ENCODE results near the gene RTP5. TPM values are rescaled to one million over a fixed set of nuclear protein-coding genes. Genes with fewer than 3 reads are reported as not detected.

Gene RTP5
- total and polyA plus RNA-seq, 2 donors (not counting 1 experiment from before 2014, with no cell fraction given) = not detected

DNA sequence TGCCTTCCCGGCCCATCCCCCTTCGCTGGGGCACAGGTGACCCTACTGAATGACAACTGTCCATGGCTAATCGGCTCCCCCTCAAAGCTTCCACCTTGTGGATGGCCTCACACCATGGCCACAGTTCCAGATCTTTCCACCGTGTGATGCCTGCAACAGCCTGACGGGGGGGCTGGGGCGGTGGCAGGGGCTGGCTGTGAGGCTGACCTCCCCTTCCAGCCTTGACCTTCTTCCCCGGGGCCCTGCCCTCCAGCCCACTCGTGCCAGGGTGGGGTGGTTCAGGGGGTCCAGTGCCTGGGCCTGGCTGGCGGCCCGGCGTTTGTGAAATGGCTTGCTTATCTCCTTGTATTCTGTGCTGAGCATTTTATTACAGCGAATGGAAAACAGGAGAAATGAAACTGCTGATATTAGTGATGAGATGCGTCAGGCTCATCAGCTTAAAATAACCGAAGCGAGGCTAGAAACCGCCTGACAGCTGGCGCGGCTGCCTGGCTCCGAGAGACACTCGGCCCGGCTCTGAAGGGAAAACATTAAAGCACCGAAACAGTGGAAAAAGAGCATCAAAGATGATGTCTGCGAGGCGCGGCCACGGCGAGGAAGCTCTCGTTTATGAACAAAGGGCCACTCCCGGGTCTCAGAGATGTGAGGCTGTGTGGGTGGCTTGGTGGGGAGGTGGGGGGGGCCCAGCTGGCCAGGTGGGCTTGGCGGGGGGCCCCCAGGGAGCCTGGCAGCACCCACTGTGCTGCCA is 9.9 kb upstream of the RTP5 start:
- peaks cover 37% of the 10 kb centered on the region for H3K4me1 Mint-ChIP-seq
- Histone ChIP-seq H4K20me1 (ENCODE audit: control insufficient read depth, insufficient read depth, low read length, poor library complexity, severe bottlenecking) (no peaks in the 10 kb centered on the region), H3K4me3 (ENCODE audit: control extremely low read depth in 1 of 5, extremely low read depth in 1 of 5, insufficient read depth in 1 of 5, low read depth in 2 of 5, low read length in 4 of 5) (peak overlapping the region in 3 of 5 experiments; percentile 15 to 52 (median 21)), H2AFZ (ENCODE audit: insufficient read depth, low read depth, low read length, poor library complexity, severe bottlenecking) (peak overlapping the region; percentile 20), H3K9me3 (ENCODE audit: control extremely low read depth in 1 of 3, control insufficient read depth in 2 of 3, insufficient read depth in 1 of 3, low read length in 2 of 3) (peaks cover 0 to 10% (median 0%) of the 10 kb centered on the region in 3 donors), H3K27me3 (replicated peaks in 1 of 4; ENCODE audit: control extremely low read depth in 1 of 4, control insufficient read depth in 3 of 4, insufficient read depth in 4 of 4, low read length in 3 of 4) (peaks cover 0 to 38% (median 22%) of the 10 kb centered on the region in 4 experiments), H3K79me2 (ENCODE audit: control insufficient read depth, insufficient read depth, low read length) (no peaks in the 10 kb centered on the region), H3K36me3 (replicated peaks in 1 of 2; ENCODE audit: control extremely low read depth in 1 of 2, control insufficient read depth in 1 of 2, extremely low read depth in 1 of 2, insufficient read depth in 2 of 2, low read length in 1 of 2) (no peaks in the 10 kb centered on the region), H3K4me1 (ENCODE audit: control insufficient read depth in 2 of 2, insufficient read depth in 2 of 2, low read length in 2 of 2) (peaks cover 34 to 50% of the 10 kb centered on the region in 2 donors), H3K9ac (ENCODE audit: low read length) (peak overlapping the region; percentile 32), H3K4me2 (replicated peaks; ENCODE audit: low read depth, low read length, poor library complexity, severe bottlenecking) (peak overlapping the region; percentile 74), H3K27ac (ENCODE audit: low read length in 2 of 2) (peak overlapping the region; percentile 35 to 44)
- intact Hi-C loops (cut with micrococcal nuclease) = loop anchor here (1.0 kb wide), 1 partner anchor 15 kb away; no protein-coding TSS in a partner anchor
- H3K27me3 Mint-ChIP-seq = peaks cover 21% of the 10 kb centered on the region
- ChIA-PET CTCF (interaction anchor here (1.0 kb wide), 1 partner anchor 18 kb away, joined by 5 read pairs; no protein-coding TSS in a partner anchor), POLR2A (interaction anchor here (0.9 to 1.3 kb wide), 4 partner anchors 9 to 125 kb away, joined by 3 to 4 read pairs (median 3); partner anchors contain the start of gene D2HGDH)
- TF ChIP-seq, protein P1, sequence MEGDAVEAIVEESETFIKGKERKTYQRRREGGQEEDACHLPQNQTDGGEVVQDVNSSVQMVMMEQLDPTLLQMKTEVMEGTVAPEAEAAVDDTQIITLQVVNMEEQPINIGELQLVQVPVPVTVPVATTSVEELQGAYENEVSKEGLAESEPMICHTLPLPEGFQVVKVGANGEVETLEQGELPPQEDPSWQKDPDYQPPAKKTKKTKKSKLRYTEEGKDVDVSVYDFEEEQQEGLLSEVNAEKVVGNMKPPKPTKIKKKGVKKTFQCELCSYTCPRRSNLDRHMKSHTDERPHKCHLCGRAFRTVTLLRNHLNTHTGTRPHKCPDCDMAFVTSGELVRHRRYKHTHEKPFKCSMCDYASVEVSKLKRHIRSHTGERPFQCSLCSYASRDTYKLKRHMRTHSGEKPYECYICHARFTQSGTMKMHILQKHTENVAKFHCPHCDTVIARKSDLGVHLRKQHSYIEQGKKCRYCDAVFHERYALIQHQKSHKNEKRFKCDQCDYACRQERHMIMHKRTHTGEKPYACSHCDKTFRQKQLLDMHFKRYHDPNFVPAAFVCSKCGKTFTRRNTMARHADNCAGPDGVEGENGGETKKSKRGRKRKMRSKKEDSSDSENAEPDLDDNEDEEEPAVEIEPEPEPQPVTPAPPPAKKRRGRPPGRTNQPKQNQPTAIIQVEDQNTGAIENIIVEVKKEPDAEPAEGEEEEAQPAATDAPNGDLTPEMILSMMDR (IDR thresholded peaks at IDR 0.05) = no peak
- TF ChIP-seq EZH2 (IDR thresholded peaks at IDR 0.05; ENCODE audit: borderline replicate concordance, insufficient read depth, low read depth, low read length, poor library complexity, severe bottlenecking) = no peak
- DNase-seq (peak; percentile 78), ATAC-seq (ENCODE audit: low read depth) (peak; percentile 58)
- peak overlapping the region; percentile 88 for H3K27ac Mint-ChIP-seq
- 42% methylated on average over 29 of the region's 30 CpGs for WGBS (ENCODE audit: insufficient coverage)
- peak overlapping the region; percentile 81 for H3K4me3 Mint-ChIP-seq
- H3K9me3 Mint-ChIP-seq (ENCODE audit: insufficient read depth) = no peaks in the 10 kb centered on the region

Data from B cell (primary cell).